ENCODE measurements around the gene PI4K2A.
"Not testable (repeated sequence)": the region's sequence is repeated elsewhere in the genome, so short reads cannot be mapped to it uniquely, and the experiment has no call there.

PI4K2A gene

DNA sequence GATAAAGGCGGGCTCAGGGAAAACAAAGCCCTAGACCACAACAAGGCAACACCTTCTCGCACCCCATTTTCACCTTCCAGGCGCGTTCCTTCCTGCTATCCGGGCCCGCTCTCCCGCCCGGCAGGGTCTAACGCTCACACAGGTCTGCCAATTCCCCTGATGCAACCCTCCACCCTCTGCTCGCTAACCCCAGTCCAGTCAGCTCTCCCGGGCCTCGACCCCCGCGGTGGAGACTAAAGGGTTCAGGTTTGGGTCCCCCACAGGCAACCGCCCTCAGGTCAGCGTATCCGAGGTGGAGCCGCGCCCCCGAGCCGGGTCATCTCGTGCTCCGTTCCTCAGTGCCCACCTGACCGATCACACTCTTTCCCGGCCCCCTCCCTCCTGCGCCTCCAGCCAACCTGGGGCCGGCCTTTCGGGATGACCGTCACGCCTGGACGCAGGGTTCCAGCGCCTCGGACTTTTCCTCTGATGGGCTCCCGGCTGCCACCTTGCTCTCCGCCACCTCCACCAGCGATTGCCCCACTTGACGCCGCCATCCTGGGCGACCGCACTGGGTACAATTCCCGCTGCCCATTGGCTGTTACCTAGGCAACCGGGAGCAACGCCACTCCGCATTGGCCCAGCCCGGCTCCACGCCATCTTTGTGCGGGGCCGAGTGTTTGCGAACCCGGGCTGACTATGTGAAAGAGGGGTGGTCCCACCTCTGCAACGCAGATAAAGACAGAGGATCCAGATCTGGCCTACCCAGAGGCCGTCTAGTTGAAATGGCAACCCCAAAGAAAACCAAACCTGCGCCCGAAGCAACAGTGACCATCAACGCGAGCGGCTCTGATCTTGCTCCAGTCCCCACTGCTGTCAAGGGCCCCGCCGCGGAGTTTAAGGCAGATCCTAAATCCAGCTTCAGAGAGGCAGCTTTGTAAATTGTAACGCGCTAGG, 7.3 kb upstream of the PI4K2A start, which contains the start of gene MORN4:
MORN4 (minus strand) TSS at position 552 of the 936 bp plus-strand sequence. CDS start 13,847 bp downstream, outside the sequence.
- peak; percentile 89 for DNase-seq

DNA sequence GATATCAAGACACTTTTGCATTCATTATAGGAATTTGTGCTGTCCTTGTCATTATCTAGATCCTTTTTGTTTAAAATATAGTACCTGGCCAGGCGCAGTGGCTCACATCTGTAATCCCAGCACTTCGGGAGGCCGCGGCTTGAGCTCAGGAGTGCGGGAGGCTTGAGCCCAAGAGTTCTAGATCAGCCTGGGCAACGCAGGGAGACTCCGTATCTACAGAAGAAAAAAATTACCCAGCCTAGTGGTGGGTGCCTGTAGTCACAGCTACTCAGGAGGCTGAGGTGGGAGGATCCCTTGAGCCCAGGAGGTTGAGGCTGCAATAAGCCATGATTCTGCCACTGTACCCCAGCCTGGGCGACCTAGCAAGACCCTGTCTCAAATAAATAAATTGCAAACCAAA, 6.5 kb upstream of the PI4K2A start:
- no peak for DNase-seq

DNA sequence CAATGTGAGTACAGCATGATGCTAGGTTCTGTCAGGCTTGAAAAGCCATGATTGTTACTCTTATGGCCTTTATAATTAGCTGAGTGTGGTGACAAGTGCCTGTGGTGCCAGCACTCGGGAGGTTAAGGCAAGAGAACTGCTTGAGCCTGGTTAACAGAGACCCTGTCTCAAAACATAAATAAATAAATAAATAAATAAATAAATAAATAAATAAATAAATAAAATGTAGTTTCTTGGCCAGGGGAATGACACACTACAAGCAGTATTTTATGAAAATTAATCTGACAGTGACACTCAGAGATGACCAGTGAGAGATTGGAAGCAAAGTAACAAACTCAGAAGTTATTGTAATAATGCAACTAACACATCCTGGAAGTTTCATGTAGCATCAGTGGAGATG, 4.9 kb upstream of the PI4K2A start:
- DNase-seq, result no peak

DNA sequence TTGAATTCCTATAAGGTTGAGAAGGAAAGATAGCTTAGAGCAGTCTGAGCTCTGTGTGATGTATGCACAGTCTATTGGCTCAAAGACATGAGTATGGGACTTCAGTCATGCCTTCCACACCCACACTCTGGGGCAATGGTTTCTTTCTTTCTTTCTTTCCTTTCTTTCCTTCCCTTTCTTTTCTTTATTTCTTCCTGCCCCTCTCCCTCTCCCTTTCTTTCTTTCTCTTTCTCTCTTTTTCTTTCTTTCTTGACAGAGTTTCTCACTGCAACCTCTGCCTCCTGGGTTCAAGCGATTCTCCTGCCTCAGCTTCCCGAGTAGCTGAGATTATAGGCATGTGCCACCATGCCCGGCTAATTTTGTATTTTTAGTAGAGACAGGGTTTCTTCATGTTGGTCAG, 1.4 kb upstream of the PI4K2A start:
- DNase-seq, result not testable (repeated sequence)

DNA sequence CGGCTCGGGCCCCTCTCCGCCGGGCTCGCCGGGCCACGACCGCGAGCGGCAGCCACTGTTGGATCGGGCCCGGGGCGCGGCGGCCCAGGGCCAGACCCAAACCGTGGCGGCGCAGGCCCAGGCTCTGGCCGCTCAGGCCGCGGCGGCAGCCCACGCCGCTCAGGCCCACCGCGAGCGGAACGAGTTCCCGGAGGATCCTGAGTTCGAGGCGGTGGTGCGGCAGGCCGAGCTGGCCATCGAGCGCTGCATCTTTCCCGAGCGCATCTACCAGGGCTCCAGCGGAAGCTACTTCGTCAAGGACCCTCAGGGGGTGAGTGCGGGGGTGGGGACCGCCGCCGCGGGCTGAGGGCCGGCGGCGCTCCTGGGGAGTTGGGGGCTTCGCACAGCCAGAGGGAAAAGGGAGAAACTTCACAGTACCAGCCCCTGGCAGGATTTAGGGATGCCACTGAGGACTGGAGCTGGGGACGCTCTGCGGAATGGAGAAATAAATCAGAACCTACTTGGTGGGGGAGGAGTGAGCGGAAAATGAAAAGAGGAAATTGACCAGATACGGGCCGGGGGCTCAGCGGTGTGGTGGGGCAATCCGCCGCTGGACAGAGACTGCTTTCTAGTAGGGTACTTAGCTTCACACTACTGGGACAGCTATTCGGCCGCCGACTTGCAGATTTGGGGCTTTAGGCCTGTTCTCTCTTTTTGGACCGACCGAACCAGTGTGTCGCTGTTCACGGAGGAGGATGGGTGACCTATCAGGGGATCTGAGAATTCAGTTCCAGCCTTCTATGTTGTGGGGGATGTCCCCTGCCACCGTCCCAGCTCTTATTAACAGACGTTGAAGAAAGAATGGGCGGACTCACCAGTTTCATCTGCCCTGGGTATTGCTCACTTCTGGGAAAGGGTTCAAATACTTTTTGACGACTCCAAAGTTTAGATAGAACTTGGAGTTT, 669 bp downstream of the PI4K2A start:
- peak; percentile 19 for DNase-seq

DNA sequence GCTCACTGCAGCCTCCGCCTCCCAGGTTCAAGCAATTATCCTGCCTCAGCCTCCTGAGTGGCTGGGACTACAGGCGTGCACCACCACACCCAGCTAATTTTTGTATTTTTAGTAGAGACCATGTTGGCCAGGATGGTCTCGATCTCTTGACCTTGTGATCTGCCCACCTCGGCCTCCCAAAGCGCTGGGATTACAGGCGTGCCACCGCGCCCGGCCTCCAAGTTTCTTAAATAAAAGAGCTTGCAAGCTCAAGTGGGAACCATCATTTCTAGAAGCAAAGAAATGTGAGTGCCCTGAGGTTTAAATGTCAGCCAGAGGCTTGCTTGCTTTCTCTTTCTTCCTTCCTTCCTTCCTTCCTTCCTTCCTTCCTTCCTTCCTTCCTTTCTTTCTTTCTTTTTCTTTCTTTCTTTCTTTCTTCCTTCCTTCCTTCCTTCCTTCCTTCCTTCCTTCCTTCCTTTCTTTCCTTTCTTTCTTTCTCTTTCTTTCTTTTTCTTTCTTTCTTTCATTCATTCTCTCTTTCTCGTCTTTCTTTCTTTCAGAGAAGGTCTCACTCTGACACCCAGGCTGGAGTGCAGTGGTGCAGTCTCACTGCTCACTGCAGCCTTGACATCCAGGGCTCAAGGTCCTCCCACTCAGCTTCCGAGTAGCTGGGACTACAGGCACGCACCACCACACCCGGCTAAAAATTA, 2.1 kb downstream of the PI4K2A start:
- not testable (repeated sequence) for DNase-seq

DNA sequence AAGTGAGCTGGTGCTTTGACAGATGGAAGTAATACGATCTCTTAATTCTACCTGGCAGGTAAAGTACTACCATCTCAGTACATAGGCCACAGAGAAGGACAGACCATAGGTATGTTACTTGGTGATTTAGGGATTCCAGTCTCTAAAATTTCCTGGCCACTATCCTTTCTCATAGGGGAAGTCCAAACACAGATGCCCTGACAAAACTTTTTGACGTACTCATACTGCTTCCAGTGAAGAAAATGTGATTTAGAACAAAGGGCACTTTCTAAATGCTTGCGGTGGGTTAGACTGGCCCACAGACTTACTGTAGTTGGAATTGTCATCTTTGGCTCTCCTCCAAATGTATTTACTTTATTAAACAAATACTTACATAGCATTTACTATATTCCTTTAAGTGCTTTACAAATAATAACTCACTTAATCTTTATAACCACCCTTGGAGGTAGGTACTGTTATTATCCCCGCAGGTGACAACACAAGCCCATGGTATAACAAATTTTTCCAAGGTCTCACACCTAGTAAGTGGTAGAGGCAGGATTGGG, 3.0 kb downstream of the PI4K2A start:
- DNase-seq, result no peak

DNA sequence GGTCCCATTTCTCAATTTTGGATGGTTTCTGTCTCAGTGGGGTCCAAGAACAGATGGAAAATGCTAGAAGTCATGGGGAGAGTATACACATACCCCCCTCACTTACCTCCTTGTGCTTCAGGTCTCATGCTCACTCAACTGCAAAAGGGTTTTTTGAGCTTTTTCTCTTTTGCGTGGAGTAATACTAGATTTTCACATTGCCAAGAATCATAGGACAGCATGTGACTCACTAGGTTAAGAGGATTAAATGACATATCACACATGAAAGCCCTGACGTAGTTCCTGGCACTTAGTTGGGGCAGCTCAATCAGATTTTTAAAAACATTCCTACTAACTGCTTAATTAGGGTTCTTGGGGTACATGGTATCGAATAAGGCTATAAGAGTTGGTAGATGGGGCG, 4.5 kb downstream of the PI4K2A start:
- DNase-seq, result no peak

DNA sequence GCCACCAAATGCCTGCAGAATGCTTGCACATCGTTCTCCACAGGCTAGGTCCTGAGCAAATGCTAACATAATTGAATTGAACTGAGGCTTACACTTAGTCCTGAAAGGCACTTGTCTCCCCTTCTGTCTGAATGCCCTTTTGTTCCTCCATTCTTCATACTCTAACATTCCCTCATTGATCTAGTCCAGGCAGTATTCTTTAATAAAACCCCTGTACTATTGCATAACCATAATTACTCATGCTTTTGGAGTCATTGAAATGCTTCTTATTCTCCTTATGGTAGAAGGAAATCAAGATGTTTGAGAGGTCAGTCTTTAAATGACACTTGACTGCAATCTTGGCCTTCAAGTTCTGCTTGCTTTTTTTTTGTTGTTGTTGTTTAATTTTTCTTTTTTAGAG, 7.1 kb downstream of the PI4K2A start:
- DNase-seq, result no peak

DNA sequence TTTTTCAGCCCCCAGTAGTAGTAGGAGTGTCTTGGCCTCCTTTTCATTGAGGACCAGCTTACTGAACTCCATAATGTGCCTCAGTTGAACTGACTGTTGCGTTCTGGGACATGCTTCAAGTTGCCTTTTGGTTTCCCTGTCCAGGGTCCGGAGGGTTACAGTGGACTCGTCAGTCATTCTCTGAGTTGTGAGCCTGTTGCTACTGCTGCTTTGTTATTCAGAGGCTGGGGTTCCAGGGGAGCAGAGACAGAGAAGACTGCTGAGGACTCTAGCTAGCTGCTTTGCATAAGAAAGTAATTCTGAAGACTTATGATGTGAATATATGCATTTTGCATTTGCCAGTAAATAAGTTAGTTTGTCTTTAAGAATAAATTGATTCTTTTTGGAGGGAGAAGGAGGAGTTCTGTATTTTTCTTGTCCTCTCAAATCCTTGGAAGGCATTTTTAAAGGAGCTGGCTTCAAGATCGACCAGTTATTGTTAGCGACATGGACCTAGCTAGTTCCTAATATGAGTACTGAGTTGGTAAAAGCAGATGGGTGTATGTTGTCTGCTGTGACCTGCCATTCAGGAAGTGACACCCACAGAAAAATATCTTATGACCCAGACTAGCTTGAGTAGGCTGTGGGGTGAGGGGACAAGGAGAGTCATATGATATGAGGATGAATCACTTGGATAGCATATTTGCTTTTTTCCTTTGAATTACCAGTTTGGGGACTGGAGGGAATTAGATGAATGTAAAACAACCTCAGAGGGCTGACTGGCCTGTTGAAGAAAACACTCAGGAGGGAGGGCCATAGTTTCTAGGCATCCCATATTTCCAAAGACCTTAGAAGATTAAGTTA, 8.3 kb downstream of the PI4K2A start:
- peak; percentile 7 for DNase-seq

DNA sequence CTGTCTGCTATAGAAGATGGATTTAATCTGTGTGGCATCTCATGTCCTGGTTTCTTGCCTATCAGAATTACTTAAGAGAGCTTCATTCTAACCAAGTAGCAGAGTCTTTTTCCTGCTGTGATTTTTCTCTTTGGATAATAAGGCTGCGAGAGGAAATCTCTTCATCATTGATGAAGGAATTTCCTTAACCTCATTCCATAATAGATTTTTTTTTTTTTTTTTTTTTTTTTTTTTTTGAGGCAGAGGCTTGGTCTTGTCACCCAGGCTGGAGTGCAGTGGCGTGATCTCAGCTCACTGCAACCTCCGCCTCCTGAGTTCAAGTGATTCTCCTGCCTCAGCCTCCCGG, 8.9 kb downstream of the PI4K2A start:
- not testable (repeated sequence) for DNase-seq

DNA sequence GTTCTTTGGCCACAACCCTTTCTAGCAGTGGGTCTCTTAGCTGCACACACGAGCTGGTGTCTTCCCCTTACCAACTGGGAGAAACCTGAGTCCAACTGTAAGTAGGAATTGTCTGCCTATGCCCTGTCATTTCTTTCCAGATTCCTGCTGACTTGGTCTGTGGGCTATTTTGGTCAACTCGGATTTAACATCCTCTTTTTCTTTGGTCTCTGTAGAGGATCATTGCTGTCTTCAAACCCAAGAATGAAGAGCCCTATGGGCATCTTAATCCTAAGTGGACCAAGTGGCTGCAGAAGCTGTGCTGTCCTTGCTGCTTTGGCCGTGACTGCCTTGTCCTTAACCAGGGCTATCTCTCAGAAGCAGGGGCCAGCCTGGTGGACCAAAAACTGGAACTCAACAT, 10.3 kb downstream of the PI4K2A start:
- DNase-seq, result no peak

DNA sequence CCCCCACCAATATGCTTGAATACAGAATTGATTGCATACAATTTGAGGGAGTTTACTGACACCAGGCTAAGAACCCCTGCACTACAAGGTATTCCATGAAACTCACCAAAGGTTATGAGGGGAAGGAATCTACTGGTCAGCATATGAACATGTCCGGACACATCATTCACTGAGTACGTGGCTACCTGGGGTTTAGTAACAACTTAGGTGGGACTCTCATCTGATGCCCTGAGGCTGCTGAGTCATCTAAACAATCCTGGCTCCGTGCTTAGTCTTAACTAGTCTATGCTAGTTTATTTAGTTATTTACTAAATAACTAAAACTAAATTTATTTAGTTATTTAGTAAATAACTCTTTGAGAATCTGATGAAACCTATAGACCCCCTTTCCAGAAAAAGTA, 11.3 kb downstream of the PI4K2A start:
- no peak for DNase-seq

DNA sequence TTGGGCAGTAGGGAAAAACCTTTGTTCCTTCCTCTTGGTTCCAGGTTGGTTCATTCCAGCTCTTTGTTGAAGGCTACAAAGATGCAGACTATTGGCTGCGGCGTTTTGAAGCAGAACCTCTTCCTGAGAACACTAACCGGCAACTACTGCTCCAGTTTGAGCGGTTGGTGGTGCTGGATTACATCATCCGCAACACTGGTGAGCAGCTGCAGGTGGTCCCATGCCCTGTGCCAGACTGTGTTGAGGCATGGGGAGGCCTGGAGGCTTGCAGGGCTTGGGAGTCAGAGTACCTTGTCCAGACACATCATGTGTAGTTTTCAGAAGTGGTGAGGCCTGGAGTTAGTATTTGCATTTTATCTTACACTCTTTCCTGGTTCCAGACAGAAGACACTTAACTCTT, 16.3 kb downstream of the PI4K2A start:
- DNase-seq, result no peak

DNA sequence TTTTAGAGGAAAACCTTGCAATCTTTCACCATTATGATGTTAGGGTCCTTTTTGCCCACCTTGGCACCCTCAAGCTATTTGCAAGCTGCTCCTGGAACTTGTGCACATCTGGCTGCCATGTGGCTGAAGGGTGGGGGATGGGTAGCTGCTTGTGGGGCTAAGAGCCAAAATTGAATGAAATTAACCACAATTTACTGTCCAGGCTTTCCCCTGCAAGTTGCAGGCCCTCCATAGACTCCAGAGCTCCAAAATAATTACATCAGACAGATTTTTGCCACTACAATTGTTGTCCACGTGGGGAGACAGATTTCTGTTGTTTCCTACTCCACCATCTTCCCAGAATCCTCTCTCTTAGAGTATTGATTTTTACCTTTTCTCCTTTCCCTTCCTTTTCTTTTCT, 19.1 kb downstream of the PI4K2A start:
- no peak for DNase-seq

DNA sequence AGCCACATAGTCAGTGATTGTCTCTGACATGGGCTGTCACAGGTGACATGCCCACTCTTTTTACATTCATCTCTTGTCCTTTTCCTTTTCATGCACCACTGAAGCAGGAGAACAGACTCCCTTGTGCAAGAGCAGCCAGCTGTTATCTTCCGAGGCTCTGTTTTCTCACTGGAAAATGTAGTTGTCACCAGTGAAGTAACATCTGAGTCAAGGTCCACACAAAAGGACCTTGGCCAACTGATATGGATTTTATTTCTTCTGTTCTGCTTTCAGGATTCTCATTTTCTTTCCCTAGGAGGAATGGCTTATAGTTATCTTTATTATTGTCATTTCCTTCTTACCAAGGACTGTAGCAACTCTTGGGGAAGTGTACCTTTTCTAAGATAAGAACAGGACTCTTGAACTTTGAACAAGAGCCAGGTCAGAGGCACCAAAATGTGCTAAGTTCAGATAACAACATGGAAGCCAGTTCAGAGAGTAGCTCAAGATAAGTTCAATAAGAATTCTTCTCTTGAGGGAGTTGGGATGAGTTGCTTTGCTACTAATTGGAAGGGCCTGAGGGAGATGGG, 23.9 kb downstream of the PI4K2A start:
- no peak for DNase-seq

DNA sequence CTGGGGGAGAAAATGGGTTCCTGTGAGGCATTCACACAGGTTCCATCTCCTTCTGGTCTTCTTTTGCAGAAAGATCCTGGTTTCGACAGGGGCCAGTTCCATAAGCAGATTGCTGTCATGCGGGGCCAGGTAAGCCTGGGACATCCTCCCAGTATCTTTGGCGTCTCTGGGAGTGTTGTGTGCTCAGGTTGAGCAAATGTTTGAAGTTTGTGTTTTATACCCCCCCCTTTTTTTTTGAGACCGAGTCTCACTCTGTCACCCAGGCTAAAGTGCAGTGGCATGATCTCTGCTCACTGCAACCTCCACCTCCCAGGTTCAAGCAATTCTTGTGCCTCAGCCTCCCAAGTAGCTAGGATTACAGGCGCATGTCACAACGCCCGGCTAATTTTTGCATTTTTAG, 26.5 kb downstream of the PI4K2A start:
- no peak for DNase-seq

DNA sequence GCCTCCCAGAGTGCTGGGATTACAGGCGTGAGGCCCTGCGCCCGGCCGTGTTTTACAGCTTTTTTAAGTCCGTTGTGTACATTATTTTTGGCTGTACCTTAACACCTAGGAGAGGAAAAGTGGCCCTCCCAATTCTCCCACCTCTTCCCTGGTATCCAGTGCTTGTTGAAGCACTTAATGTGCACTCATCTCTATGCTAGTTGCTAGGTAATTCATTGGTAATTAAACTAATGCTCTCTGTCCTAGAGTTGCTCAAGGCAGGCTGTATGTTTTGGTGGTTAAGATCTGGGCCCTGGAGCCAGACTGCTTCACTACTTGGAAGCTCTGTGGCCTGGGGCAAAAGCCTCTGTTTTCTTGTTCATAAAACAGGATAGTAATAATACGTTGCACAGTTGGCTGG, 27.0 kb downstream of the PI4K2A start:
- DNase-seq, result no peak

DNA sequence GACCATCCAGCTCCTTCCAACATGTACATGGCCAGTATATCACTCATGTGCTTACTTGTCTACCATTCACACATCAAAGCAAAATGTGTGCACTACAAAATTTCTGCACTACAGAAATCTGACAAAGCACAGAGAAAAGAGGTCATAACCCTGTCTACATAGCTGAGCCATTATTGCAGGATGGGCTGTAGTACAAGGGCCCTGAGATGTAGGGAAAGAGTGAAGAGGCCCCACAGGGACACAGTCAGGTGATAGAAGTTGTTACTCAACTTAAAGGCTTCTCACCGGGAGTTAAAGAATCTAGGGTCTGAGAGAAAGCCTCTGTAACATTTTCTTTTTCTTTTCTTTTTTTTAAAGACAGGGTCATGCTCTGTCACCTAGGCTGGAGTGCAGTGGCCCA, 29.1 kb downstream of the PI4K2A start:
- DNase-seq, result no peak

DNA sequence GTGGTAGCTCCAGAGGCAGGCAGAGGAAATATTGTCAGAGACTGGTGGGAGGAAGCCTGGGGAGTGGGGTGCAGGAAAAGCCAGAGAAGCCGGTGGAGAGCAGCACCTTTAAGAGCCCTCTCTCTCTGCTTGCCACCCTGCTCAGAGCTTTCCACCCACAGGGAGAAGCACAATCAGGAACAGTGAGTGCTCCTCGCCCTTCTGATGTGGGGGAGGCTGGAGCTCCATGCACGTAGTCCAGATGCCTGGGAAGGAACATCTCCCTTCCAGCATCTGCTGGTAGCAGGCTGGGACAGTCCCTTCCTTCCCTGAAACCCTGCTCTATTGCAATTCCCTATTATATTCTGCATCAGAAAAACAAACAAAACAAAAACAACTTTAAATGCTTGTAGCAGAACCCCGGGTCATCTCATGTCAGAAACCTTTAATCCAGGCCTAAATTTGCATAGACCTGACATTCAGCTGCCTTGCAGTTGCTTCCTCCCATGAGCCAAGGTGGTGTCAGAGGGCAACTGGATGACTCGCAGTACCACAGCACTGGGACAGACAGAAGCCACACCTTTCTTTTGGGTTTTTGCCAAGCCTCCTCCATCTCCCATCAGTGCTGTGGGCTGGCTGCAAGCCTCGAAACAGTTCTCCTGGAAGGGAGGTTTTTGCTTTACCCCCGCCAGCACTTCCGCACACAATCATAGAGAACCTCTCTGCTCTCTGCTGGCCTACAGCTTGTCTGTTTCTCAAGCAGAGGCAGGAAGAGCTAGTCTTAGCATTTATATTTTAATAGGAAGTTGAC, 33.5 kb downstream of the PI4K2A start:
- DNase-seq, result no peak

DNA sequence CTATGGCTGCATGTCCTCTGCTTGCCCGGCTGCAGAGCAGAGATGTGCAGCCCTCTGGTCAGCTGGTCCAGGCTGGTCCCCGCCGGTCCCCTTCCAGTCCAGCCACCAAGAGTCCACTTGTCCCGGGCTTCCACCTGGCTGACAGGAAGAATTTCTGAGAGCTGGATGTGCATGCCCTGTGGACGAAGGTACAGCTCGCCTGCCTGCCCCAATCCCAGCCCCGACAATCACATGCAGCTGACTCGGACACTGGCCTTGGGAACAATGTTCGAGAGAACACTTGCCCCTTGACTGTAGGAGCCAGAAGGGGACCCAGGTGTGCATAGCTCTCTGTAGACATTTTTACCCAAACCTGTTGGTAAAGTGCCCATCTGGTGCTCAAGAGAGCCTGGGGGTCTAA, 34.8 kb downstream of the PI4K2A start:
- DNase-seq, result no peak
